ENCODE measurements around the gene CNTNAP2. TPM values are rescaled to one million over a fixed set of nuclear protein-coding genes. Genes with fewer than 3 reads are reported as not detected.

CNTNAP2 gene
- total and polyA plus RNA-seq, 2 of the 8 experiments (the other 6 are each of a cell fraction or from before 2014, with no cell fraction given) = 27.9 to 71.0 TPM

DNA sequence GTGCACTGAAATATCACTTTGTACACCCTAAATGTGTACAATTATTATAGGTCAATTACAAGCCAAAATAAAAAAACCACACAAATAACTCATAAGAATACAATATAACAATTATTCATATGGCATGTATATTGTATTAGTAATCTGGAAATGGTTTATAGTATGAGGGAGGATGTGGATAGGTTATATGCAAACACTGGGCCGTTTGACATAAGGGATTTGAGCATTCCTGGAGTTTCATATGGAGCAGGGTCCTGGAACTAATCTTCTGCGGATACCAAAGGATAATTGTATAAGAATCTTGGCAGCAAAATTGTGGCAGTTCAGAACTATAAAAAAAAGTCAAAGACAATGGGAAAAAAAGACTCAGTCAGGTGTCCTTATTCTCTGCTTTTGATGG is 619.4 kb downstream of the CNTNAP2 start:
- Histone ChIP-seq H2BK12ac (ENCODE audit: low read depth, low read length) (no peak overlapping the region), H3K36me3 (ENCODE audit: control insufficient read depth in 2 of 4, insufficient read depth in 4 of 4, low read length in 3 of 4) (no peaks in the 10 kb centered on the region), H2AK5ac (ENCODE audit: low read depth, low read length) (no peak overlapping the region), H3K56ac (replicated peaks; ENCODE audit: insufficient read length, low read depth, low read length) (no peak overlapping the region), H3K4me1 (replicated peaks in 1 of 4; ENCODE audit: control insufficient read depth in 3 of 4, insufficient read depth in 4 of 4, low read length in 3 of 4) (no peaks in the 10 kb centered on the region), H4K20me1 (replicated peaks in 1 of 2; ENCODE audit: control insufficient read depth in 1 of 2, insufficient read depth in 2 of 2, low read length in 2 of 2) (no peaks in the 10 kb centered on the region), H3K79me2 (ENCODE audit: control insufficient read depth in 1 of 2, insufficient read depth in 2 of 2, low read length in 2 of 2) (no peaks in the 10 kb centered on the region), H4K91ac (replicated peaks; ENCODE audit: insufficient read length, low read length) (no peak overlapping the region), H2BK20ac (ENCODE audit: low read length) (no peak overlapping the region), H3K14ac (ENCODE audit: insufficient read length) (no peak overlapping the region), H3K18ac (ENCODE audit: extremely low read depth, low read length) (no peak overlapping the region), H4K5ac (ENCODE audit: insufficient read length, low read depth, low read length) (no peak overlapping the region), H3K4ac (replicated peaks; ENCODE audit: insufficient read length, low read depth, low read length) (no peak overlapping the region), H3K23ac (ENCODE audit: insufficient read length) (no peak overlapping the region), H3K9me3 (ENCODE audit: insufficient read depth in 2 of 2, low read depth in 1 of 2, low read length in 1 of 2) (no peaks in the 10 kb centered on the region), H3K27me3 (replicated peaks in 1 of 4; ENCODE audit: control insufficient read depth in 3 of 4, extremely low read depth in 1 of 4, insufficient read depth in 3 of 4, low read length in 3 of 4) (peaks cover 0 to 1% (median 0%) of the 10 kb centered on the region in 4 experiments; a peak in 1 of 7 replicates), H2BK5ac (ENCODE audit: low read depth, low read length) (no peak overlapping the region), H3K4me3 (ENCODE audit: extremely low read depth in 1 of 4, insufficient read depth in 2 of 4, low read depth in 3 of 4, low read length in 4 of 4) (no peak overlapping the region), H3K23me2 (ENCODE audit: low read depth, low read length) (no peaks in the 10 kb centered on the region), H2BK15ac (ENCODE audit: low read length) (no peak overlapping the region), H3K79me1 (ENCODE audit: low read depth, low read length) (no peaks in the 10 kb centered on the region), H3K27ac (ENCODE audit: low read depth, low read length) (no peak overlapping the region), H2BK120ac (replicated peaks; ENCODE audit: low read depth, low read length) (no peak overlapping the region), H3K4me2 (ENCODE audit: insufficient read depth in 1 of 2, low read depth in 2 of 2, low read length in 2 of 2) (no peak overlapping the region), H3K9ac (replicated peaks in 1 of 4; ENCODE audit: extremely low read depth in 1 of 4, low read depth in 3 of 4, low read length in 3 of 4) (no peak overlapping the region), H4K8ac (ENCODE audit: extremely low read depth, insufficient read depth, low read length) (no peak overlapping the region), H2AFZ (ENCODE audit: low read length) (no peak overlapping the region)
- TF ChIP-seq SP1 (IDR thresholded peaks at IDR 0.05; ENCODE audit: low read depth, low read length) (no peak), PHF8 (conservative IDR thresholded peaks at IDR 0.05; ENCODE audit: low read depth, low read length) (no peak), EP300 (IDR thresholded peaks at IDR 0.05; ENCODE audit: borderline replicate concordance in 1 of 2, low read depth in 2 of 2, low read length in 2 of 2) (no peak), TBP (IDR thresholded peaks at IDR 0.05; ENCODE audit: low read depth, low read length) (no peak), HDAC2 (IDR thresholded peaks at IDR 0.05; ENCODE audit: borderline replicate concordance in 1 of 2, low read depth in 2 of 2, low read length in 2 of 2) (no peak), SP2 (IDR thresholded peaks at IDR 0.05; ENCODE audit: low read length) (no peak), FOSL1 (IDR thresholded peaks at IDR 0.05; ENCODE audit: insufficient read depth, low read depth, low read length) (no peak), TAF7 (optimal IDR thresholded peaks at IDR 0.05; ENCODE audit: borderline replicate concordance, low read depth, low read length) (no peak), SIRT6 (IDR thresholded peaks at IDR 0.05; ENCODE audit: low read length) (no peak)
- DNase-seq (ENCODE audit: low read depth in 1 of 2, low spot score in 2 of 2) (no peak), FAIRE-seq (no peak)
- CTCF ChIA-PET (ENCODE audit: partially characterized antibody) = interaction anchor here (0.7 to 1.5 kb wide), 3 partner anchors 23 to 1451 kb away, joined by 3 read pairs; no protein-coding TSS in a partner anchor
- WGBS, 2 experiments (ENCODE audit: extremely low coverage in 1 of 2, insufficient coverage in 1 of 2, insufficient read length in 1 of 2, insufficient replicate concordance in 2 of 2, low coverage in 1 of 2, low lambda C conversion rate in 2 of 2, missing lambda C conversion rate in 1 of 2) = 95% methylated on average over 2 of the region's 2 CpGs; no CpG with 5 or more reads in 1 of the 2 experiments
- POLR2A ChIA-PET (ENCODE audit: partially characterized antibody) = no interaction called here
